HG03432 (cell line): Measurements from ENCODE around the gene TSPAN14.

Experiments used
- ATAC-seq: cut with Tn5 transposase; IDR thresholded peaks from one replicate; pipeline ENCODE4 v1.9.1; 2021; ENCODE audit warnings: mild to moderate bottlenecking, moderate library complexity; ENCODE audit not compliant: unreplicated experiment

Gene TSPAN14

GRCh38 chr10:80580638-80581468, 126.7 kb downstream of the TSPAN14 start:
- ATAC-seq, result no peak

- ATAC-seq, result no peak
These were observed 127.3 kb downstream of the TSPAN14 start for GRCh38 chr10:80581469-80581835.

- ATAC-seq, result no peak
These were observed 128.3 kb downstream of the TSPAN14 start for GRCh38 chr10:80582286-80582960.
